T-helper 17 cell (primary cell): ENCODE measurements around the gene PREX1. TPM values are rescaled to one million over a fixed set of nuclear protein-coding genes. Genes with fewer than 3 reads are reported as not detected.

ENCODE experiments used
- ATAC-seq: fragments of 150-1000 bp; cut with Tn5 transposase; 2 replicates; pipeline ENCODE4 v1.10.0; 2021; ENCODE audit warnings: mild to moderate bottlenecking, moderate library complexity
- DNase-seq, 3 donors: peaks; one replicate each; pipeline versions ENCODE4 v3.0.0 to v3.0.0-alpha.2; 2020 to 2021
- H3K9me3 ChIP-seq: one replicate; pipeline ENCODE4 v1.7.0; 2013; ENCODE audit warnings: low read length, mild to moderate bottlenecking; ENCODE audit not compliant: control insufficient read depth, poor library complexity, severe bottlenecking
- H3K27ac Mint-ChIP-seq: one replicate; pipeline ENCODE4 v1.8.0; 2022; ENCODE audit warnings: mild to moderate bottlenecking, moderate library complexity, mixed read lengths
- H3K27me3 Mint-ChIP-seq: one replicate; pipeline ENCODE4 v1.8.0; 2022; ENCODE audit warnings: mixed read lengths
- H3K36me3 Mint-ChIP-seq: one replicate; pipeline ENCODE4 v1.8.0; 2022; ENCODE audit warnings: low read depth, mixed read lengths
- H3K4me1 Mint-ChIP-seq: one replicate; pipeline ENCODE4 v1.8.0; 2022; ENCODE audit warnings: mild to moderate bottlenecking, mixed read lengths
- H3K4me3 Mint-ChIP-seq: one replicate; pipeline ENCODE4 v1.8.0; 2022; ENCODE audit warnings: mild to moderate bottlenecking, moderate library complexity, mixed read lengths
- total RNA-seq, 4 donors: library from RNA in 2 of 4; stranded (reverse) in 2 of 4; gene quantifications; one replicate each; pipeline ENCODE4 v1.2.3 and lab custom pipeline; 2022 to 2026

Gene PREX1
- total RNA-seq, 2 donors from 2014 or later: 188 to 200 TPM

DNA sequence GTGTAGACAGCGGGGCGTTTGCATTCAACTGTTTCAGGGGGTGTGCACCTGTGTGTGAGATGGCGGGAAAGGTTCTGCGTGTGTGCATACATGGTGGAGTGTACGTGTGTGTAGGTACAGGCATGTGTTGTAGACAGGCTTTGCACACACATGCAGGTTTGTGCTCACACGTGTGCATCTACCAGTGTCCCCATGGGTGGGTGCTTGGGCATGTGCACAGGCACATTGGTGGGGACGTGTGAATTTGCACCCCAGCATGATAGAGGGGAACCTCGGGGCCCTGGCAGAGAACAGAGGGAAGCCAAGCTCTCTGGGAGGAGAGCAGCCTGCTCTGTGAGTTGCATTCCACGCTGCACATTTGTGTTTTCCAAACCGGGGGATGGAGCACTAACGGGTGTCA, 250.2 kb downstream of the PREX1 start:
- no peaks in the 10 kb centered on the region for H3K9me3 ChIP-seq
- peaks cover 36% of the 10 kb centered on the region for H3K27me3 Mint-ChIP-seq
- ATAC-seq (no peak), DNase-seq (no peak)
- H3K4me3 Mint-ChIP-seq: no peak overlapping the region
- no peaks in the 10 kb centered on the region for H3K4me1 Mint-ChIP-seq
- H3K27ac Mint-ChIP-seq: no peak overlapping the region
- peaks cover under 1% of the 10 kb centered on the region for H3K36me3 Mint-ChIP-seq

GRCh38 chr20:48574383-48574782, 253.4 kb downstream of the PREX1 start:
- H3K27ac Mint-ChIP-seq: no peak overlapping the region
- no peaks in the 10 kb centered on the region for H3K9me3 ChIP-seq
- DNase-seq: no peak
- H3K36me3 Mint-ChIP-seq: no peaks in the 10 kb centered on the region
- no peak overlapping the region for H3K4me3 Mint-ChIP-seq
- ATAC-seq: no peak
- H3K27me3 Mint-ChIP-seq: peaks cover 33% of the 10 kb centered on the region
- no peaks in the 10 kb centered on the region for H3K4me1 Mint-ChIP-seq

Other genes with a start within 250 kb of the PREX1 start
- gene ARFGEF2, start 93.7 kb upstream of the PREX1 start, total RNA-seq: 10 to 100 TPM; 24.1 to 24.7 TPM
- 10 to 100 TPM; 26.8 to 33.0 TPM for gene CSE1L, start 218.3 kb upstream of the PREX1 start, total RNA-seq